DMS114 treated with DMSO at 0.1 percent for 48 hours (cell line): ENCODE data around the gene TUBAL3.
A peak's percentile ranks its signal among the peaks of the same experiment; 100 is the strongest.

Experiments used
- DNase-seq: peaks from one replicate; lab custom pipeline; 2025; ENCODE audit not compliant: unreplicated experiment; lab: John Stamatoyannopoulos, UW

The TUBAL3 gene

DNA sequence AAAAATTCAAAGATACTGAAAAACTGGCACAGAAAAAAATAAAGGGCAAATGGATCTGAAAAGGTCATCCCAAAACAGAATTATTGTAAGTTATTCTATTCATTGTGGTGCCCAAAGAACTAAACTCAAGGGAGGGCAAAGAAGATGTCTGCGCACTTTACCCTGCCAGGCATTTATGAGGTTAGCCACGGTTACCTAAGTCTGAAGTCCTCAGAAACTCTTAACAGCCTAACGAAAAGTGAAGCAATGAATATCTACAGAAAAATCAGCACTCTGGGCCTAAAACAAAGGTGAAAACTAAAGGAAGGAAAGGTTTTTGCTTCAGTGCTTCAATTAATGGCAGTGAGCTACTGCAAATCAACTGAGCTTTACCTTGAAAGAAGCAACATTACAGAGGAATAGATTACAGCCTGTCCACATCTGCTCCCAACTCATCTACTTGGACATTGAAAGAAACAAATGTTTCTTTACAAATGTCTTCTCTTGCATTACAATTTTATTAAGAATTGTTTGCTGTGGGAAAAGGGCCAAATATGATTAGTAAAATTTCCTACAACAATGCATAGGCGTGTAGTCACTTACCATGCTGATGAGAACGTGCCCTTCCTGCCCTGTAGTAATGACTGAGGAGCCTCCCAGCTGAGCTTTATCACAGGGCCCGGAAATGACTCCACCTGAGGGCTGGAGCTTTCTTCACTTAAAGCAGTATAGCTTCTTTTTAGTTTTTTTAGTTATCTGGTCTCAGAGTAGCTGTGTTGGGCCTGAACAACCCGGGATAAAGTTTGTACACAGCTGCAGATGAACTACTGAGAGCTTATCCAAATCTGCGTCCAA lies at the start of gene TUBAL3:
Gene TUBAL3 (minus strand): TSS at position 621 of the 834 bp plus-strand sequence. CDS start 36 bp downstream, at position 585.
- no peak for DNase-seq

- DNase-seq: no peak
These were observed 49.3 kb upstream of the TUBAL3 start for GRCh38 chr10:5453749-5454489.

- no peak for DNase-seq
These were observed 46.2 kb upstream of the TUBAL3 start for GRCh38 chr10:5450605-5451384.

DNA sequence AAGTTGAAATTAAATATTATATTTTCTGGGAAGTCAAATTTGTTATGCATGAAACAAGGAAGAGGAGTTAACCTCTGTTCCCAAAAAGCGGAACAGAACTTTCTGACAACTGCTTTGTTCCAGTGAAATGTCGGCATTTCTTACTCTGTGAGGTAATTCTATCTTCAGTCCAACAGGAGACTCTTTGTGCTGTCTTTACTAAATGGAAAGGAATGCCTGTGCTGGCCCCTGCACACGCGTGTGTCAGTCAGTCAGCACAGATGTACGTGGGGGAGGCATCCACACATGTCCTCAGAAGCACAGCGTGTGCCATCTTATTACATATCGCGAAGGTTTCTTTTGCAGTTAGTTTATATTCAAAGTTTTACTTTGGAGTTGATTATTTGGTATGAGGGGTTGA lies 45.2 kb upstream of the TUBAL3 start:
- no peak for DNase-seq

- DNase-seq: no peak
These were observed 44.6 kb upstream of the TUBAL3 start for GRCh38 chr10:5449227-5449626.

DNA sequence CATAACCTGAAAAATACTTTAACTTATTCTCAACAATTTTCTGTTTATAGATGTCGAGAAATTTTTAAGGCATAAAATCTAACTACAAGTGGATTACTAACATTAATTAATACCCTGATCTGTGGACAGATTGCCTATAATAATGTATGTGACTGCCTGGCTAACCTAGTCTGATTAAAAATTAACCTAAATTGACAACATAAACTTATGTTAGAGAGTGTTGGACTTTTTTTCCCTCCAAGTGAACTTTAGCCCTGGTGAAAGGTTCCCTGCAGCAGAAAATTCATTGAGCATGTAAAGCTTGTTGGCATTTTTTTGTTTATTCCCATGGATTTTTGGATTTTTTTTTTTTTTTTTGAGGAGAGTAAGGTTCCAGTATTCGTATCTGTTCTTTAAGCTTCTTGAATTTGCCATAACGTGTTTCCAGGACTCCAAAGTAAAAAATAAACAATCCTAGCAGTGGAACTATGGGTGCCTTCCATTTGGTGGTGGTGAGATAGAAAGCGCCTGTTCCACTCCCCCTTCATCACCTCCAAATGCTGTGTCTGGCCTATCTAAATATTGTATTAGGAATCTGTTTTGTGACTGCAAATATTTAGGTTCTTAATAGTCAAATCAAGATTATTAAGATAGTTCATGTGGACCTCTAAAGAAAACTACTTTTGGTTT lies 43.8 kb upstream of the TUBAL3 start:
- no peak for DNase-seq

- no peak for DNase-seq
These were observed 43.0 kb upstream of the TUBAL3 start for GRCh38 chr10:5447611-5448071.

DNA sequence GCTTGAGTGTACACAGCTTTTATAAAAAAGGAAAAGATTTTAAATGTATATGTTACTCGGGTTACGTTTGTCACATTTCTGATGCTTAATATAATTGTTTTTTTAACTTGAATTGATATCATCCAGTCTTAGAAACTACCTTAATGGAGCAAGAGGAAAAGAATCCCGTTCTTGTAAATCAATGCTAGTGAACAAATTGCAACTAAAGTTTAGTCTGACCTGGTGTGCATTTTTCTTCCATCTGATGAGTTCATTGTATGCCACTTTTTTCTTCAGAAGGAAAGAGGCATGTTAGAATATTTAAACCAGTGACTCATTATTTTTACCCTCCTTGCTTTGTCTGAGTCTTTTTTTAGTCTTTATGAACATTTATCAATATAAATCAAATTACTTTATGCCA lies 42.4 kb upstream of the TUBAL3 start:
- DNase-seq: no peak

DNA sequence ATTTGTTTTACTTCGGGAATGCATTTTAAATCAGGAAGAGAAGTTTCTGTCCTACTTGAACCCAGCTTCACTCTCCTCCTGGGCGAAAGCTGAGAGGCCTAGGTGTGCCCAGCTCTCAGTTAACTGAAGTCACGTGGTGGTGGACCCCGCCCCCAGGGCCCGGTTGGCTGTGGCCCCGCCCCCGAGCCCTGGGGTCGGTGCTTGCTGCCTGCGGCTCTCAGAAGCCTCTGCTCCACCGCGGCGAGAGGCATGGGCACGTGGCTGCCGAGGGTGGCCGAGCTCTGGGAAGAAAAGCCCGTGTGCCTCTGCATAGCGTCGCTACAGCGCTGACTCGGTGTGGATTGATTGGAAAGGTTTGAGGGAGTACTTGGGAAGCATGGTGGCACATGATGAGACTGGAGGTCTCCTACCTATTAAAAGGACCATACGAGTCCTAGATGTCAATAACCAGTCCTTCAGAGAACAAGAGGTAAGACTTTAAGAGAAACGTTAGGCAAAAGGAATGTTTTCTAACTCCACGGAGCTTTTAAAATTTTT lies 41.8 kb upstream of the TUBAL3 start:
- DNase-seq: no peak

GRCh38 chr10:5445006-5445405 lies 40.4 kb upstream of the TUBAL3 start:
- DNase-seq: no peak

DNA sequence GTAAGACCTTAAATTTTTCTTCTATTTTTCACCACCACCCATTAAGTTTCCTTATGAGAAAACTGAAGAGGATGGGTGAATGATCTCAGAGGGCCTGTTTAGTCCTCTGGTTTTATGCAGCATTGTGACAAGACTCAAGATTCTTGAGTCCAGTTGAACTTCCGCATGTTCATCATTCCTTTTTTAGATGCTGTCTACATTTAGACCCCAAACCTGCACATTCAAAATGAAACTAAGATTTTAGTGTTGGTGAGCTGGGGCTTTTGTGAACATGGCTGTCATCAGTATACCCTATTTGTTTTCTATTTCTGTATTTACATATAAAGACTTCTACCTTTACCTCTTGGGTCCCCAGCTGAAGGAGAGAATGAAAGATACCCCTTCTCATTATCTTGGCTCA lies 38.8 kb upstream of the TUBAL3 start:
- DNase-seq: no peak

DNA sequence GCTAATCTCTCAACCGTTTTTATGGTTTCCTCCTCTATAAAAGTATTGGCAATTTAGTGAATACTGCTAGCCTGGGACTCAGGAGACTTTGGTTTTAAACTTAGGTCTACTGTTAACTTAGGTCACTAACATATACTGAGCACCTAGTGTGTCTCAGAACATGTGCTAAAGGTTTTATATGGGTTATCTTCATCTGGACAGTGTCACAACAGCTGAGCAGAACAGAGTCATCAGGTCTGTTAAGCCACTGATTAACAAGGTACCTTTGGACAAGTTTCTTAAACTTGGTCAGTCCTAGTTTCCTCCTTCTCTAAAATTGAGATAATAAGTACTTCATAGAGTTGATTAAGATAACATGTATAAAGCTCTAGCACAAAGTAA lies 38.4 kb upstream of the TUBAL3 start:
- DNase-seq: no peak

DNA sequence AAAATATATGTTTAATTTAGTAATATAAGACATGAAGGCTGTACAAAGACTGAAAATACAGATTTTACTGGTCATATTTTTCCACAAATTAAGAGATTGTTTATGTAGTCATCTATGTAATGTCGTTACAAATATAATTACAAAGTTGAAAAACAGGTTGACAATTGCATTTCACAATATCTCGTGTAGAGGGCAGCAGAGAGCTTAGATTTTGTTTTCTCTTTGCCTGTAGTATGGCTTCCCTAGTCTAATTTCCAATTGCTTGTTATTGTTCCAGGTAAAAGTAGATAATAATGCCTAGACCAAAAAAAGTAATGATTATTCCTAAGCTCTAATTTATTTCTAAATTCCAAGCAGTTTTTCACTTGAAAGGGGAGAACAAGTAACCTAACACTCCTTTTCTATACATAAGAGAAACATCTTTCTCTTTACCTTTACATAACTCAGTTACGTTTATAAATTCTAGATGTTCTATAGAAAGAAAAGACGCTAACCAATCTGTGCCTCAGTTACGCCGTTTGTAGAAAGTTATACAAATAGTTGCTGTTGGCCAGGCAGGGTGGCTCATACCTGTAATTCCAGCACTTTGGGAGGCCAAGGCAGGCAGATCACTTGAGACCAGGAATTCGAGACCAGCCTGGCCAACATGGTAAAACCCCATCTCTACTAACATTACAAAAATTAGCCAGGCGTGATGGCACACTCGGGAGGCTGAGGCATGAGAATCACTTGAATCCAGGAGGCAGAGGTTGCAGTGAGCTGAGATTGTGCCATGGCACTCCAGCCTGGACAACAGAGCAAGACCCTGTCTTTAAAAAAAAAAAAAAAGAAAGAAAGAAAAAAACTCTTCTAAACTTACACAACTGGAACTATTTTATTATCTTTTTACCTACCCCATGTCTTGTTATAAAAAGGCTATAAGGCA lies 37.7 kb upstream of the TUBAL3 start:
- peak; percentile 47 for DNase-seq

DNA sequence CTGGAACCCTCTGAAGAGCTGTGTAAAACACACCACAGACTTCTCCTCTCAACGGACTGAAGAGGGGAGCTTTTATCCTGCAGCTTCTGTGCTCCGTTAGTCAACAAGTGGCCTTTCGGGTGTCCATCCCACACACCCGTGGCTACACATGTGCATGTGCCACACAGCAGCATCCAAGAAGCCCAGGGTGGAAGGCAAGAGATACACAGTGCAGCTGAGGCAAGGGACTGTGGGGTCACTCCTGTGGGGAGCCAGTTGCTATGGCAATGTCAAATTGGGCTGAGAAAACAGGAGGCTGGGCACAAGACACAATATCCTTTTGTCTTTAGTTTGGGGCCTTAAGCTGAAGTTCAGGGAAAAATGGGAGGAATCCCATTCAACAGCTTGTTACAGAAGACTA lies 36.5 kb upstream of the TUBAL3 start:
- DNase-seq: no peak

- no peak for DNase-seq
These were observed 35.6 kb upstream of the TUBAL3 start for GRCh38 chr10:5440206-5440605.

- DNase-seq: no peak
These were observed 30.7 kb upstream of the TUBAL3 start for GRCh38 chr10:5435328-5435727.

- DNase-seq: peak; percentile 61
These were observed 29.6 kb upstream of the TUBAL3 start for GRCh38 chr10:5434017-5434753.

- DNase-seq: no peak
These were observed 28.6 kb upstream of the TUBAL3 start for GRCh38 chr10:5433182-5433581.

- no peak for DNase-seq
These were observed 23.5 kb upstream of the TUBAL3 start for GRCh38 chr10:5428133-5428532.
